ENCODE measurements around the gene PPP1R14C.

The PPP1R14C gene

GRCh38 chr6:150266963-150267685 is 124.3 kb downstream of the PPP1R14C start:
- TF ChIP-seq SUZ12 (IDR thresholded peaks at IDR 0.05; ENCODE audit: extremely low read depth, insufficient read depth, insufficient read length) (no peak), YY1 (IDR thresholded peaks at IDR 0.05; ENCODE audit: insufficient read depth, insufficient read length) (no peak), ZNF274 (IDR thresholded peaks at IDR 0.05; ENCODE audit: low read depth, low read length) (no peak)
- Histone ChIP-seq H3K4me3 (ENCODE audit: insufficient read length, low read depth) (no peak overlapping the region), H3K9ac (ENCODE audit: insufficient read length, low read depth) (no peak overlapping the region), H3K27me3 (ENCODE audit: insufficient read depth, insufficient read length) (no peaks in the 10 kb centered on the region), H3K4me1 (ENCODE audit: insufficient read depth, insufficient read length) (no peaks in the 10 kb centered on the region), H3K36me3 (ENCODE audit: insufficient read depth, insufficient read length, low read length) (no peaks in the 10 kb centered on the region), H3K9me3 (ENCODE audit: insufficient read depth, low read length) (no peaks in the 10 kb centered on the region)
- DNase-seq (ENCODE audit: low read depth, low spot score) = no peak

DNA sequence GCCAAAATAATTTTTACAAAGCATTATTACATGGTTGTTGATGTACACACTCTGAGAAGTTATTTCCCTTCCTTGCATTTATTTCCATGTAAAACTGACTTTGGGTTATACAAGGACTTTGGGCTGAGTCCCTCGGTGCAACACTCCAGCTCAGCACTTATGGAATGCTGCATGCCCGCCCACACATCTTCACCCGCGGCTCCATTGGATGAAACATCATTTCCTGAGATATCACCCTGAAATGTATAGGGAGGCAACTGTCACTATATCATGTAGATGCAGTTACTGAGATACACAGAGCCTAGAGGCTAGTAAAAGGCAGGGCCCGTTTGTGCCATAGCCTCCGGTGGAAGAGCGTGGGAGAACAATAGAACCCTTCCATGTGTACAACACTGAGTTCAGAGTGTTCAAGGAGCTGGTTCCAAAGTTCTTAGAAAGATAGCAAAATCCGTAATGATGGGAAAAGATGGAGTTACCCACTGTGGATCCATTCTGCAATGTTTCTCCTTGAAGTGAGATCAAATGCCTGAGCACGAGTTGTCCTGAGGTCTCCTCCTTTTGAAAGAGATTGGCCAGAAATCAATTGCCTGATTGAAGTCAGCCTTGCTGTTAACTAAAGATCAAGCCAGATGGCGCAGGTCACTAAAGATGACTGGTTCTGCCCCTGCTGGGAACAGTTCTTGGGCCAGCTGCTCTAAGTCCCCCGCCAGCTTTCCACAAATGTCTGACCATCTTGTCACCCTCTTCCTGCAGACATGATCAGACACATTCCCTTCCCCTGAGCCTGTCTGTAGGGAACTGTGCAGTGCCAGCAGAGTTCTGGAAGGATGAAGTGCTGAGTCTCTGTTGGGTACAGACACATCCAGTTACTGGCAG is 125.1 kb downstream of the PPP1R14C start:
- TF ChIP-seq YY1 (IDR thresholded peaks at IDR 0.05; ENCODE audit: insufficient read depth, insufficient read length) = no peak
- no peak for TF ChIP-seq ZNF274 (IDR thresholded peaks at IDR 0.05; ENCODE audit: low read depth, low read length)
- Histone ChIP-seq H3K4me1 (ENCODE audit: insufficient read depth, insufficient read length) (peaks cover 2% of the 10 kb centered on the region), H3K36me3 (ENCODE audit: insufficient read depth, insufficient read length, low read length) (no peaks in the 10 kb centered on the region), H3K4me3 (ENCODE audit: insufficient read length, low read depth) (no peak overlapping the region), H3K9me3 (ENCODE audit: insufficient read depth, low read length) (no peaks in the 10 kb centered on the region), H3K9ac (ENCODE audit: insufficient read length, low read depth) (no peak overlapping the region), H3K27me3 (ENCODE audit: insufficient read depth, insufficient read length) (no peaks in the 10 kb centered on the region)
- DNase-seq (ENCODE audit: low read depth, low spot score) = no peak

DNA sequence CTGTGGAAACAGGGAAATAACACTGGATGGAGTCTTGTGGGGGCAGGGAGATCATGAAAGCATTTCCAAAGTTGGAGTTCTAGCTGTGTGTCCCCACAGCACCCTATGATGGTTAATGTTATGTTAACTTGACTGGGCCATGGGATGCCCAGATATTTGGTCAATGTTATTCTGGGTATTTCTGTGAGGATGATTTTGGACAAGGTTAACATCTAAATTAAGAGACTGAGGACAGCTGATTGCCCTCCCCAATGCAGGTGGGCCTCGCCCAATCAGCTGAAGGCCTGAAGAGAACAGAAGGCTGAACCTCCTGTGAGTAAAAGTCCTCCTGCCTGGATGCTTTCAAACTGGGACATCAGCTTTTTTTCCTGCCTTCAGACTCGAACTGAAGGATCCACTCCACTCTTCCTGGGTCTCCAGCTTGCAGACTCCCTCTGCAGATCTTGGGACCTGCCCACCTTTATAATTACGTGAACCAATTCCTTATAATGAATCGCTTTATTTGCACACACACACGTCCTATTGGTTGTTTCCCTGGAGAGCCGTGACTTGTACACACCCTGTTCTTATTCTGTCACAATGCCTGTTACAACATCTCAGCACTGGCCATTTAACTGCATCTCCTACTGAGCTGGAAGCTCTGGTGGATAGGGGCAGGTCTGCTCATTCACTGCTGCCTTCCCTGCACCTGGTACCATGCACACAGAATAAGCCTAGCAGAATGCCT is 126.4 kb downstream of the PPP1R14C start:
- H3K4me3 ChIP-seq (ENCODE audit: insufficient read length, low read depth) = no peak overlapping the region
- no peak overlapping the region for H3K9ac ChIP-seq (ENCODE audit: insufficient read length, low read depth)
- H3K9me3 ChIP-seq (ENCODE audit: insufficient read depth, low read length) = no peaks in the 10 kb centered on the region
- DNase-seq (ENCODE audit: low read depth, low spot score) = no peak
- TF ChIP-seq SUZ12 (IDR thresholded peaks at IDR 0.05; ENCODE audit: extremely low read depth, insufficient read depth, insufficient read length) (no peak), ZNF274 (IDR thresholded peaks at IDR 0.05; ENCODE audit: low read depth, low read length) (no peak), YY1 (IDR thresholded peaks at IDR 0.05; ENCODE audit: insufficient read depth, insufficient read length) (no peak)
- no peaks in the 10 kb centered on the region for H3K27me3 ChIP-seq (ENCODE audit: insufficient read depth, insufficient read length)
- peaks cover 2% of the 10 kb centered on the region for H3K4me1 ChIP-seq (ENCODE audit: insufficient read depth, insufficient read length)
- H3K36me3 ChIP-seq (ENCODE audit: insufficient read depth, insufficient read length, low read length) = no peaks in the 10 kb centered on the region

GRCh38 chr6:150269857-150270223 is 127.0 kb downstream of the PPP1R14C start:
- TF ChIP-seq ZNF274 (IDR thresholded peaks at IDR 0.05; ENCODE audit: low read depth, low read length) = no peak
- TF ChIP-seq SUZ12 (IDR thresholded peaks at IDR 0.05; ENCODE audit: extremely low read depth, insufficient read depth, insufficient read length) = no peak
- TF ChIP-seq YY1 (IDR thresholded peaks at IDR 0.05; ENCODE audit: insufficient read depth, insufficient read length) = no peak
- Histone ChIP-seq H3K27me3 (ENCODE audit: insufficient read depth, insufficient read length) (no peaks in the 10 kb centered on the region), H3K9ac (ENCODE audit: insufficient read length, low read depth) (no peak overlapping the region), H3K9me3 (ENCODE audit: insufficient read depth, low read length) (no peaks in the 10 kb centered on the region), H3K4me1 (ENCODE audit: insufficient read depth, insufficient read length) (peaks cover 2% of the 10 kb centered on the region), H3K4me3 (ENCODE audit: insufficient read length, low read depth) (no peak overlapping the region), H3K36me3 (ENCODE audit: insufficient read depth, insufficient read length, low read length) (no peaks in the 10 kb centered on the region)
- DNase-seq (ENCODE audit: low read depth, low spot score) = no peak

DNA sequence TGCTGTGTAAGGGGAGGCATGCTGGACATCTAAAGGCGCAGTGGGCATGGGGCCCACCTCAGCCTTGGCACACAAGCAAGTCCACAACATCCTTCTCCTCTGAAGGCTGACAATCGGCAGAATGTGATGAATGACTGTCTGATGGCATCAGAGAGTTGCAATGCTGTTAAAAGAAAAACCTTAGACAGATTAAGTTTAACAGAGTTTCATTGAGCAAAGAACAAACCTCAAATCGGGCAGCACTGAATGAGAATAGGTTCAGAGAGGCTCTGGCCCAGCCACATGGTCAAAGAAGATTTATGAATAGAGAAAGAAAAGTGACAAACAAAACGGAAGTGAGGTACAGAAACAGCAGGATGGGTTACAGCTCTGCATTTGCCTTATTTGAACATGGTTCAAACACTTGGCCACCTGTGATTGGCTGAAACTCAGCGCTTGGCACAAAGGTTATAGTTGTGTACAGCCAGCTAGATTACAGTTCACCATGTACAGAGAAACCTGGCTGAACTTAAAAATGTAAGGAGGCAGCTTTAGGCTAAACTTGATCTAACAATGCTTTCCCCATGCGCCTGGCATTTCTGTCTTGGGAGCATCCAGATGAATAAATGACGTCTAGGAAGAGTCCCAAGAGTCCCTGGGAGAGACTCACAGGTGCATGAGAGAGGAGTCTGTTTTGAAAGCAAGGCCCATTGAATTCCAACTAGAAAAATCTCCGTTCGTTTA is 127.6 kb downstream of the PPP1R14C start:
- no peak for TF ChIP-seq SUZ12 (IDR thresholded peaks at IDR 0.05; ENCODE audit: extremely low read depth, insufficient read depth, insufficient read length)
- no peak for TF ChIP-seq ZNF274 (IDR thresholded peaks at IDR 0.05; ENCODE audit: low read depth, low read length)
- TF ChIP-seq YY1 (IDR thresholded peaks at IDR 0.05; ENCODE audit: insufficient read depth, insufficient read length) = no peak
- Histone ChIP-seq H3K4me3 (ENCODE audit: insufficient read length, low read depth) (no peak overlapping the region), H3K9ac (ENCODE audit: insufficient read length, low read depth) (no peak overlapping the region), H3K4me1 (ENCODE audit: insufficient read depth, insufficient read length) (peaks cover 2% of the 10 kb centered on the region), H3K27me3 (ENCODE audit: insufficient read depth, insufficient read length) (no peaks in the 10 kb centered on the region), H3K36me3 (ENCODE audit: insufficient read depth, insufficient read length, low read length) (no peaks in the 10 kb centered on the region), H3K9me3 (ENCODE audit: insufficient read depth, low read length) (no peaks in the 10 kb centered on the region)
- no peak for DNase-seq (ENCODE audit: low read depth, low spot score)

DNA sequence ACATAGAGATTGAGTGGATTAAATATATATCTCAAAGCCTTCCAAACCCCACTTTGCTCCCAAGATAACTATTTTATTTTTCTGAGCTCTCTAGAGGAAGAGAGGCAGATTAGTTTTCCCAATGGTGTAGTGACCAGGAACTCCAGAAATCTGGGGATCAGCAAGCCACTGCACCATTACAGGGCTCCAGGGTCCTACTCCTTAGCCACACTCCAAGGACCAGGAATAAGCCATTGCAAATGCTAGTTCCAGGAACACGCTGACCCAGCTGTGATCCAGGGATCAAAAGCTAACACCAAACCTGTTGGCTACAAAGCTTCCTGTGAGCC is 128.3 kb downstream of the PPP1R14C start:
- Histone ChIP-seq H3K9me3 (ENCODE audit: insufficient read depth, low read length) (no peaks in the 10 kb centered on the region), H3K4me1 (ENCODE audit: insufficient read depth, insufficient read length) (peaks cover 2% of the 10 kb centered on the region)
- no peak for DNase-seq (ENCODE audit: low read depth, low spot score)

More for the DNA sequence above, 128.3 kb downstream of the PPP1R14C start:
- no peak for TF ChIP-seq SUZ12 (IDR thresholded peaks at IDR 0.05; ENCODE audit: extremely low read depth, insufficient read depth, insufficient read length)
- no peak for TF ChIP-seq YY1 (IDR thresholded peaks at IDR 0.05; ENCODE audit: insufficient read depth, insufficient read length)
- TF ChIP-seq ZNF274 (IDR thresholded peaks at IDR 0.05; ENCODE audit: low read depth, low read length) = no peak
- Histone ChIP-seq H3K4me3 (ENCODE audit: insufficient read length, low read depth) (no peak overlapping the region), H3K9ac (ENCODE audit: insufficient read length, low read depth) (no peak overlapping the region), H3K36me3 (ENCODE audit: insufficient read depth, insufficient read length, low read length) (no peaks in the 10 kb centered on the region), H3K27me3 (ENCODE audit: insufficient read depth, insufficient read length) (no peaks in the 10 kb centered on the region)
